Measurements from ENCODE around the gene SESN2. TPM values are rescaled to one million over a fixed set of nuclear protein-coding genes. Genes with fewer than 3 reads are reported as not detected.

Gene SESN2
- total RNA-seq (40.2 and 40.8 TPM in 2 replicates), polyA plus RNA-seq (39.1 and 50.7 TPM in 2 replicates)

GRCh38 chr1:28259252-28259933 is at the start of gene SESN2:
Gene SESN2, plus strand, starts transcription at chr1:28259518. Its CDS starts 330 bp downstream, at chr1:28259848.
- Histone ChIP-seq H2AFZ (peak within 1 kb of the TSS; percentile 41), H3K9me3 (ENCODE audit: low read depth) (no peaks in the 10 kb centered on the region), H3K36me3 (replicated peaks; ENCODE audit: insufficient read depth, low read depth) (no peaks in the 10 kb centered on the region), H3K27me3 (no peaks in the 10 kb centered on the region), H3K4me1 (ENCODE audit: insufficient read depth) (peaks cover 15% of the 10 kb centered on the region), H4K20me1 (ENCODE audit: insufficient read depth, poor library complexity, severe bottlenecking) (peaks cover 43% of the 10 kb centered on the region), H3K4me2 (peak within 1 kb of the TSS; percentile 86), H3K4me3 (peak within 1 kb of the TSS; percentile 83), H3K27ac (peak within 1 kb of the TSS; percentile 91), H3K79me2 (peaks cover 50% of the 10 kb centered on the region), H3K9me2 (replicated peaks; ENCODE audit: insufficient read depth) (no peaks in the 10 kb centered on the region)
- WGBS (ENCODE audit: low lambda C conversion rate, missing lambda C conversion rate) = 1% methylated on average over 72 of the region's 76 CpGs
- peak; percentile 100 for DNase-seq (ENCODE audit: low spot score)
- no peak for TF ChIP-seq EZH2phosphoT487 (IDR thresholded peaks at IDR 0.05; ENCODE audit: low read depth, severe bottlenecking, unreplicated experiment)
- TF ChIP-seq EZH2 (IDR thresholded peaks at IDR 0.05; ENCODE audit: borderline replicate concordance) = no peak
- no peak for TF ChIP-seq CTCF (IDR thresholded peaks at IDR 0.05; ENCODE audit: poor library complexity)

DNA sequence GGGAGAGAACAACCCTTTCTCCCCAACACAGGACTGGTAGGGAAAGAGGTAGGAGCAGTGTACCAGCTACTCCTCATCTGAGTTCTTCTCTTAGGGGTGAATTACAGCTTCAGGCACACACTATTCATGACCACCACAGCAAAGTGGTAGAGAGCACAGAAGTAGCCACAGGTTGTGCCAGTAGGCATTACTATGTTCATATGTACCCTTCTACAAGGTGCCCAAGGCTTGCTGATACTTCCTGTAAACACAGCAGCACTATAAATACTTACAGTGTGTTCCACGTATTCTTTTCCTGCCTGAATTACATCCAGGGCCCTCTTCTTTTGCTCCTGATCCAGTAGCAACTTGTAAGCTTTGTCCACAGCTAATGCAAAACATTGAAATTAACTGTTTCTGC is 49.6 kb upstream of the SESN2 start:
- no peak overlapping the region for H3K4me3 ChIP-seq
- H3K79me2 ChIP-seq = peaks cover 8% of the 10 kb centered on the region
- H3K4me1 ChIP-seq (ENCODE audit: insufficient read depth) = no peaks in the 10 kb centered on the region
- TF ChIP-seq EZH2 (IDR thresholded peaks at IDR 0.05; ENCODE audit: borderline replicate concordance) (no peak), CTCF (IDR thresholded peaks at IDR 0.05; ENCODE audit: poor library complexity) (no peak), EZH2phosphoT487 (IDR thresholded peaks at IDR 0.05; ENCODE audit: low read depth, severe bottlenecking, unreplicated experiment) (no peak)
- H3K27ac ChIP-seq = no peak overlapping the region
- no peaks in the 10 kb centered on the region for H3K36me3 ChIP-seq (replicated peaks; ENCODE audit: insufficient read depth, low read depth)
- H4K20me1 ChIP-seq (ENCODE audit: insufficient read depth, poor library complexity, severe bottlenecking) = no peaks in the 10 kb centered on the region
- H2AFZ ChIP-seq = no peak overlapping the region
- no peak for DNase-seq (ENCODE audit: low spot score)
- H3K4me2 ChIP-seq = no peak overlapping the region
- 70% methylated on average over 1 of the region's 1 CpG for WGBS (ENCODE audit: low lambda C conversion rate, missing lambda C conversion rate)
- H3K27me3 ChIP-seq = no peaks in the 10 kb centered on the region
- no peaks in the 10 kb centered on the region for H3K9me3 ChIP-seq (ENCODE audit: low read depth)
- no peaks in the 10 kb centered on the region for H3K9me2 ChIP-seq (replicated peaks; ENCODE audit: insufficient read depth)

GRCh38 chr1:28213315-28213714 is 46.0 kb upstream of the SESN2 start:
- Histone ChIP-seq H3K9me3 (ENCODE audit: low read depth) (no peaks in the 10 kb centered on the region), H3K9me2 (replicated peaks; ENCODE audit: insufficient read depth) (no peaks in the 10 kb centered on the region), H2AFZ (no peak overlapping the region), H3K27me3 (no peaks in the 10 kb centered on the region), H4K20me1 (ENCODE audit: insufficient read depth, poor library complexity, severe bottlenecking) (no peaks in the 10 kb centered on the region), H3K36me3 (replicated peaks; ENCODE audit: insufficient read depth, low read depth) (no peaks in the 10 kb centered on the region), H3K27ac (no peak overlapping the region), H3K4me3 (no peak overlapping the region), H3K4me2 (no peak overlapping the region), H3K4me1 (ENCODE audit: insufficient read depth) (no peaks in the 10 kb centered on the region), H3K79me2 (peaks cover 13% of the 10 kb centered on the region)
- no peak for TF ChIP-seq EZH2phosphoT487 (IDR thresholded peaks at IDR 0.05; ENCODE audit: low read depth, severe bottlenecking, unreplicated experiment)
- no peak for TF ChIP-seq CTCF (IDR thresholded peaks at IDR 0.05; ENCODE audit: poor library complexity)
- no peak for TF ChIP-seq EZH2 (IDR thresholded peaks at IDR 0.05; ENCODE audit: borderline replicate concordance)
- no peak for DNase-seq (ENCODE audit: low spot score)
- WGBS (ENCODE audit: low lambda C conversion rate, missing lambda C conversion rate) = 71% methylated on average over 2 of the region's 2 CpGs
